ENCODE measurements around the gene MYL10. TPM values are rescaled to one million over a fixed set of nuclear protein-coding genes. Genes with fewer than 3 reads are reported as not detected.

MYL10 gene
- total and polyA plus RNA-seq, 2 of the 8 experiments (the other 6 are each of a cell fraction or from before 2014, with no cell fraction given): 0.18 TPM; not detected in 1

DNA sequence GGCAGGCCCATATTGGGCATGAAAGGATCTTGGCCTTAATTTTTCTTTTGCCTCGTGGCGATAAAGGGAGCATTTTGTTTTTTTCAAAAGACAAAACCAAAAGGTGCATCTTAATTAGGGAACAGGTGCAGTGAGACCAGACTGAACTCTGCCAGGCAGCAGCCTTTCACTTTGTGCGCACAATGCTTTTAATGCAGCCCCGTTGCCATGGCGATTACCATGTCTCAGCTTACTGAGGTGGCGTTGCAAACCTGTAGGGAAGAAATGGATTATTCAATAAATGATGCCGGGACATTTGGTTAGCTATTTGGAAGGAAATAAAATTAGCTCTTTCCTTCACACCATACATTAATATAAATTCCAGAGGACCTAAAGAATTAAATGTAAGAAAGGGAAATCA is 61.9 kb downstream of the MYL10 start:
- Histone ChIP-seq H3K9me3 (ENCODE audit: insufficient read depth in 2 of 2, low read depth in 1 of 2, low read length in 1 of 2) (0 out of 4 replicates have a peak, but pooled peaks cover 0 to 4% of the 10 kb centered on the region in 2 experiments), H3K27me3 (replicated peaks in 1 of 4; ENCODE audit: control insufficient read depth in 3 of 4, extremely low read depth in 1 of 4, insufficient read depth in 3 of 4, low read length in 3 of 4) (no peaks in the 10 kb centered on the region), H2BK20ac (ENCODE audit: low read length) (no peak overlapping the region), H4K20me1 (replicated peaks in 1 of 2; ENCODE audit: control insufficient read depth in 1 of 2, insufficient read depth in 2 of 2, low read length in 2 of 2) (peaks cover 0 to 2% of the 10 kb centered on the region in 2 experiments), H3K79me2 (ENCODE audit: control insufficient read depth in 1 of 2, insufficient read depth in 2 of 2, low read length in 2 of 2) (no peaks in the 10 kb centered on the region), H3K23me2 (ENCODE audit: low read depth, low read length) (peaks cover 2% of the 10 kb centered on the region; the same call in 1 of the 2 replicates), H3K56ac (replicated peaks; ENCODE audit: insufficient read length, low read depth, low read length) (no peak overlapping the region), H3K4me3 (ENCODE audit: extremely low read depth in 1 of 4, insufficient read depth in 2 of 4, low read depth in 3 of 4, low read length in 4 of 4) (no peak overlapping the region), H3K4me2 (ENCODE audit: insufficient read depth in 1 of 2, low read depth in 2 of 2, low read length in 2 of 2) (no peak overlapping the region), H4K91ac (replicated peaks; ENCODE audit: insufficient read length, low read length) (no peak overlapping the region), H3K23ac (ENCODE audit: insufficient read length) (no peak overlapping the region), H3K18ac (ENCODE audit: extremely low read depth, low read length) (no peak overlapping the region), H3K36me3 (ENCODE audit: control insufficient read depth in 2 of 4, insufficient read depth in 4 of 4, low read length in 3 of 4) (no peaks in the 10 kb centered on the region), H3K79me1 (ENCODE audit: low read depth, low read length) (no peaks in the 10 kb centered on the region), H3K27ac (ENCODE audit: low read depth, low read length) (no peak overlapping the region), H4K5ac (ENCODE audit: insufficient read length, low read depth, low read length) (no peak overlapping the region), H2AK5ac (ENCODE audit: low read depth, low read length) (no peak overlapping the region), H2BK5ac (ENCODE audit: low read depth, low read length) (no peak overlapping the region), H2BK15ac (ENCODE audit: low read length) (no peak overlapping the region), H3K9ac (replicated peaks in 1 of 4; ENCODE audit: extremely low read depth in 1 of 4, low read depth in 3 of 4, low read length in 3 of 4) (no peak overlapping the region), H4K8ac (ENCODE audit: extremely low read depth, insufficient read depth, low read length) (no peak overlapping the region), H2AFZ (ENCODE audit: low read length) (no peak overlapping the region), H3K4me1 (replicated peaks in 1 of 4; ENCODE audit: control insufficient read depth in 3 of 4, insufficient read depth in 4 of 4, low read length in 3 of 4) (peaks cover 0 to 15% (median 7%) of the 10 kb centered on the region in 4 experiments; a peak in 6 of 7 replicates), H3K14ac (ENCODE audit: insufficient read length) (no peak overlapping the region), H3K4ac (replicated peaks; ENCODE audit: insufficient read length, low read depth, low read length) (no peak overlapping the region), H2BK120ac (replicated peaks; ENCODE audit: low read depth, low read length) (no peak overlapping the region), H2BK12ac (ENCODE audit: low read depth, low read length) (no peak overlapping the region)
- FAIRE-seq (no peak), DNase-seq (ENCODE audit: low read depth in 1 of 2, low spot score in 2 of 2) (no peak)
- POLR2A ChIA-PET (ENCODE audit: partially characterized antibody): interaction anchor here (1.2 to 2.1 kb wide), 2 partner anchors 8 to 19 kb away, joined by 3 to 11 read pairs; no protein-coding TSS in a partner anchor
- WGBS, 2 experiments (ENCODE audit: extremely low coverage in 1 of 2, insufficient coverage in 1 of 2, insufficient read length in 1 of 2, insufficient replicate concordance in 2 of 2, low coverage in 1 of 2, low lambda C conversion rate in 2 of 2, missing lambda C conversion rate in 1 of 2): 81% methylated on average over 7 of the region's 7 CpGs; no CpG with 5 or more reads in 1 of the 2 experiments
- CTCF ChIA-PET (ENCODE audit: partially characterized antibody): interaction anchor here (2.0 kb wide), 1 partner anchor 24 kb away, joined by 7 read pairs; no protein-coding TSS in a partner anchor
